Measurements from ENCODE around the gene KCTD20. TPM values are rescaled to one million over a fixed set of nuclear protein-coding genes. Genes with fewer than 3 reads are reported as not detected.

The KCTD20 gene
- total and polyA plus RNA-seq, 4 donors, result 9.5 to 48.5 (median 32.2) TPM

DNA sequence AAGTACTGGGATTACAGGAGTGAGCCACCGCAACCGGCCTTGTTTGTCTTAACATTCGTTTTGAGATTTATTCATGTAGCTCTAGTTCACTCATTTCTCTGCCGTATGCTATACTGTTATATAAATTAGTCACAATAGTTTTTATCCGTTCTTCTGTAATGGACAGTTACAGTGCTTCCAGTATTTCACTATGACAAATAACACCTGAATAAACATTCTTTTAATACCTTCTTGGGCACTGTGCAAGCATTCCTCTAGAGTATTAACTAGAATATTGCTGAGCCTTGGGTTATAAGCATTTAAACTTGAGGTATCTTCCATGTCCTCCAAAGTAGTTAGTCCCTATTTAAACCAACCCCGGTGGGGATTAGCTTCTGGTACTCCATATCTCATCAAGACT lies 58.9 kb downstream of the KCTD20 start:
- H3K27ac ChIP-seq (ENCODE audit: low read depth in 1 of 2, low read length in 2 of 2), result no peak overlapping the region
- WGBS, result 96% methylated on average over 6 of the region's 6 CpGs
- no peak for DNase-seq (ENCODE audit: low spot score)
- H3K4me1 ChIP-seq (ENCODE audit: control insufficient read depth in 4 of 4, insufficient read depth in 4 of 4, low read length in 3 of 4), result no peaks in the 10 kb centered on the region
- H3K9me3 ChIP-seq (ENCODE audit: control insufficient read depth in 4 of 4, low read length in 3 of 4), result no peaks in the 10 kb centered on the region
- TF ChIP-seq, protein P1, sequence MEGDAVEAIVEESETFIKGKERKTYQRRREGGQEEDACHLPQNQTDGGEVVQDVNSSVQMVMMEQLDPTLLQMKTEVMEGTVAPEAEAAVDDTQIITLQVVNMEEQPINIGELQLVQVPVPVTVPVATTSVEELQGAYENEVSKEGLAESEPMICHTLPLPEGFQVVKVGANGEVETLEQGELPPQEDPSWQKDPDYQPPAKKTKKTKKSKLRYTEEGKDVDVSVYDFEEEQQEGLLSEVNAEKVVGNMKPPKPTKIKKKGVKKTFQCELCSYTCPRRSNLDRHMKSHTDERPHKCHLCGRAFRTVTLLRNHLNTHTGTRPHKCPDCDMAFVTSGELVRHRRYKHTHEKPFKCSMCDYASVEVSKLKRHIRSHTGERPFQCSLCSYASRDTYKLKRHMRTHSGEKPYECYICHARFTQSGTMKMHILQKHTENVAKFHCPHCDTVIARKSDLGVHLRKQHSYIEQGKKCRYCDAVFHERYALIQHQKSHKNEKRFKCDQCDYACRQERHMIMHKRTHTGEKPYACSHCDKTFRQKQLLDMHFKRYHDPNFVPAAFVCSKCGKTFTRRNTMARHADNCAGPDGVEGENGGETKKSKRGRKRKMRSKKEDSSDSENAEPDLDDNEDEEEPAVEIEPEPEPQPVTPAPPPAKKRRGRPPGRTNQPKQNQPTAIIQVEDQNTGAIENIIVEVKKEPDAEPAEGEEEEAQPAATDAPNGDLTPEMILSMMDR (IDR thresholded peaks at IDR 0.05; ENCODE audit: low read depth, low read length, missing input control), result no peak
- no peak for TF ChIP-seq YY1 (IDR thresholded peaks at IDR 0.05)
- no peak for TF ChIP-seq NR2F2 (IDR thresholded peaks at IDR 0.05)
- TF ChIP-seq, protein P2, sequence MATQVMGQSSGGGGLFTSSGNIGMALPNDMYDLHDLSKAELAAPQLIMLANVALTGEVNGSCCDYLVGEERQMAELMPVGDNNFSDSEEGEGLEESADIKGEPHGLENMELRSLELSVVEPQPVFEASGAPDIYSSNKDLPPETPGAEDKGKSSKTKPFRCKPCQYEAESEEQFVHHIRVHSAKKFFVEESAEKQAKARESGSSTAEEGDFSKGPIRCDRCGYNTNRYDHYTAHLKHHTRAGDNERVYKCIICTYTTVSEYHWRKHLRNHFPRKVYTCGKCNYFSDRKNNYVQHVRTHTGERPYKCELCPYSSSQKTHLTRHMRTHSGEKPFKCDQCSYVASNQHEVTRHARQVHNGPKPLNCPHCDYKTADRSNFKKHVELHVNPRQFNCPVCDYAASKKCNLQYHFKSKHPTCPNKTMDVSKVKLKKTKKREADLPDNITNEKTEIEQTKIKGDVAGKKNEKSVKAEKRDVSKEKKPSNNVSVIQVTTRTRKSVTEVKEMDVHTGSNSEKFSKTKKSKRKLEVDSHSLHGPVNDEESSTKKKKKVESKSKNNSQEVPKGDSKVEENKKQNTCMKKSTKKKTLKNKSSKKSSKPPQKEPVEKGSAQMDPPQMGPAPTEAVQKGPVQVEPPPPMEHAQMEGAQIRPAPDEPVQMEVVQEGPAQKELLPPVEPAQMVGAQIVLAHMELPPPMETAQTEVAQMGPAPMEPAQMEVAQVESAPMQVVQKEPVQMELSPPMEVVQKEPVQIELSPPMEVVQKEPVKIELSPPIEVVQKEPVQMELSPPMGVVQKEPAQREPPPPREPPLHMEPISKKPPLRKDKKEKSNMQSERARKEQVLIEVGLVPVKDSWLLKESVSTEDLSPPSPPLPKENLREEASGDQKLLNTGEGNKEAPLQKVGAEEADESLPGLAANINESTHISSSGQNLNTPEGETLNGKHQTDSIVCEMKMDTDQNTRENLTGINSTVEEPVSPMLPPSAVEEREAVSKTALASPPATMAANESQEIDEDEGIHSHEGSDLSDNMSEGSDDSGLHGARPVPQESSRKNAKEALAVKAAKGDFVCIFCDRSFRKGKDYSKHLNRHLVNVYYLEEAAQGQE (IDR thresholded peaks at IDR 0.05), result no peak
- TF ChIP-seq, protein P3, sequence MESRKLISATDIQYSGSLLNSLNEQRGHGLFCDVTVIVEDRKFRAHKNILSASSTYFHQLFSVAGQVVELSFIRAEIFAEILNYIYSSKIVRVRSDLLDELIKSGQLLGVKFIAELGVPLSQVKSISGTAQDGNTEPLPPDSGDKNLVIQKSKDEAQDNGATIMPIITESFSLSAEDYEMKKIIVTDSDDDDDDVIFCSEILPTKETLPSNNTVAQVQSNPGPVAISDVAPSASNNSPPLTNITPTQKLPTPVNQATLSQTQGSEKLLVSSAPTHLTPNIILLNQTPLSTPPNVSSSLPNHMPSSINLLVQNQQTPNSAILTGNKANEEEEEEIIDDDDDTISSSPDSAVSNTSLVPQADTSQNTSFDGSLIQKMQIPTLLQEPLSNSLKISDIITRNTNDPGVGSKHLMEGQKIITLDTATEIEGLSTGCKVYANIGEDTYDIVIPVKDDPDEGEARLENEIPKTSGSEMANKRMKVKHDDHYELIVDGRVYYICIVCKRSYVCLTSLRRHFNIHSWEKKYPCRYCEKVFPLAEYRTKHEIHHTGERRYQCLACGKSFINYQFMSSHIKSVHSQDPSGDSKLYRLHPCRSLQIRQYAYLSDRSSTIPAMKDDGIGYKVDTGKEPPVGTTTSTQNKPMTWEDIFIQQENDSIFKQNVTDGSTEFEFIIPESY (IDR thresholded peaks at IDR 0.05), result no peak
- no peak for TF ChIP-seq EGR1 (IDR thresholded peaks at IDR 0.05; ENCODE audit: low read depth in 2 of 2)
- no peak for TF ChIP-seq SP1 (IDR thresholded peaks at IDR 0.05)
- no peak for TF ChIP-seq GABPA (IDR thresholded peaks at IDR 0.05 in 1 of 2, conservative IDR thresholded peaks at IDR 0.05 in 1 of 2)
- no peak for TF ChIP-seq RAD21 (IDR thresholded peaks at IDR 0.05)
- no peak for TF ChIP-seq FOXA1 (IDR thresholded peaks at IDR 0.05)
- H3K36me3 ChIP-seq (ENCODE audit: control insufficient read depth in 4 of 4, insufficient read depth in 3 of 4, low read depth in 1 of 4, low read length in 3 of 4), result peaks cover 3 to 24% (median 12%) of the 10 kb centered on the region in 4 donors
- H3K27me3 ChIP-seq (ENCODE audit: control insufficient read depth in 4 of 4, insufficient read depth in 4 of 4, low read length in 3 of 4), result no peaks in the 10 kb centered on the region
- H3K4me3 ChIP-seq (ENCODE audit: low read depth in 1 of 3, low read length in 3 of 3), result no peak overlapping the region
- H3K9ac ChIP-seq (ENCODE audit: low read depth in 1 of 2, low read length in 2 of 2), result no peak overlapping the region

DNA sequence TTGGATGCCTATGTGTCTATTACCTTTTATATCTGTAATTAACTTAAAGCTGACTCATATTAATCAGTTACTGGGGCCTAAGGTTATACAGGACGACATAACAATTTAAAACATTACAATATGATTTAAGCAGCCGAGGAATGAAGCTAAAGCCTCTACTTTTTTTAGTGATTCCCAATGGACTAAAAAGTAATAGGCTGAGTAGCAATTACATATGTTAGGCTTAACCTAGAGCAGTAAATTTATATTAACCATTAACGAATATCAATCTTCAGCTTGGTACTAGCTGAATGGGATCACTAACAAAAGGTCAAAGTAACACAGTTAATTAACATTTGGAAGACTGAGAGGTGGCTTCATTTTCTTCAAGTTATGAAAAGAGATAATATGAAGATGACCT lies 61.4 kb downstream of the KCTD20 start:
- H3K27ac ChIP-seq (ENCODE audit: low read depth in 1 of 2, low read length in 2 of 2), result no peak overlapping the region
- WGBS, result 87% methylated on average over 3 of the region's 3 CpGs
- H3K4me3 ChIP-seq (ENCODE audit: low read depth in 1 of 3, low read length in 3 of 3), result no peak overlapping the region
- TF ChIP-seq HNF4G (IDR thresholded peaks at IDR 0.05) (no peak), RAD21 (IDR thresholded peaks at IDR 0.05) (no peak), FOXA1 (IDR thresholded peaks at IDR 0.05) (no peak), RXRA (IDR thresholded peaks at IDR 0.05) (no peak), GABPA (IDR thresholded peaks at IDR 0.05 in 1 of 2, conservative IDR thresholded peaks at IDR 0.05 in 1 of 2) (no peak)
- TF ChIP-seq, protein P4, sequence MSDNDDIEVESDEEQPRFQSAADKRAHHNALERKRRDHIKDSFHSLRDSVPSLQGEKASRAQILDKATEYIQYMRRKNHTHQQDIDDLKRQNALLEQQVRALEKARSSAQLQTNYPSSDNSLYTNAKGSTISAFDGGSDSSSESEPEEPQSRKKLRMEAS (IDR thresholded peaks at IDR 0.05), result no peak
- H3K9me3 ChIP-seq (ENCODE audit: control insufficient read depth in 4 of 4, low read length in 3 of 4), result no peaks in the 10 kb centered on the region
- no peaks in the 10 kb centered on the region for H3K27me3 ChIP-seq (ENCODE audit: control insufficient read depth in 4 of 4, insufficient read depth in 4 of 4, low read length in 3 of 4)
- no peak for DNase-seq (ENCODE audit: low spot score)
- no peaks in the 10 kb centered on the region for H3K4me1 ChIP-seq (ENCODE audit: control insufficient read depth in 4 of 4, insufficient read depth in 4 of 4, low read length in 3 of 4)
- peaks cover 2 to 16% (median 5%) of the 10 kb centered on the region in 4 donors for H3K36me3 ChIP-seq (ENCODE audit: control insufficient read depth in 4 of 4, insufficient read depth in 3 of 4, low read depth in 1 of 4, low read length in 3 of 4)
- H3K9ac ChIP-seq (ENCODE audit: low read depth in 1 of 2, low read length in 2 of 2), result no peak overlapping the region

Data from liver (tissue), 9 donors.